Measurements from ENCODE around the gene ZCCHC2.
A peak's percentile ranks its signal among the peaks of the same experiment; 100 is the strongest.

ZCCHC2 gene

GRCh38 chr18:62506495-62507143 lies 16.2 kb upstream of the ZCCHC2 start:
- in situ Hi-C loops (cut with HindIII; ENCODE audit: low pct_ligation_motif_present, low pct_unique_long_range_greater_than_20kb, low sequenced_read_pairs), result no loop called here
- no peak for DNase-seq

GRCh38 chr18:62509779-62510178 lies 13.0 kb upstream of the ZCCHC2 start:
- in situ Hi-C loops (cut with HindIII; ENCODE audit: low pct_ligation_motif_present, low pct_unique_long_range_greater_than_20kb, low sequenced_read_pairs), result no loop called here
- DNase-seq, result no peak

DNA sequence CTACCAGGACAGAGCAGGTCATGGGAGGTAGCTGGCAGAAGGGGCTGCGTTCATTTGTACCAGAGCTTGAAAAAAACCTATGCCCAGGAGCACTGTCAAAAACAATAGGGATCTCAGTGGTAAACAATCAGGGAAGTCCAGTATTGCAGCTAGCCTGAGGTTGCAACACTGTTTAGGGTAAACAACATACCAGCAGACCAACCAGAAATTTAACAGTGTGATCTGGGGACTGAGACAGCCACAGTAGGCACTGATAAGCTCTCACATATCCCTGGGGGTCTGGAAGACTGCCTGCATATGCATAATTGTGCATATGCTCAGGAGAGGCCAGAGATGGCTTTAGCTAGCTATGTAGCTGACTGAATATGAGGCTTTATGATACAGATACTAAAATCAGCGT lies 12.0 kb upstream of the ZCCHC2 start:
- in situ Hi-C loops (cut with HindIII; ENCODE audit: low pct_ligation_motif_present, low pct_unique_long_range_greater_than_20kb, low sequenced_read_pairs), result no loop called here
- DNase-seq, result no peak

- in situ Hi-C loops (cut with HindIII; ENCODE audit: low pct_ligation_motif_present, low pct_unique_long_range_greater_than_20kb, low sequenced_read_pairs), result no loop called here
- DNase-seq, result no peak
Observed at GRCh38 chr18:62512532-62512931, 10.3 kb upstream of the ZCCHC2 start.

DNA sequence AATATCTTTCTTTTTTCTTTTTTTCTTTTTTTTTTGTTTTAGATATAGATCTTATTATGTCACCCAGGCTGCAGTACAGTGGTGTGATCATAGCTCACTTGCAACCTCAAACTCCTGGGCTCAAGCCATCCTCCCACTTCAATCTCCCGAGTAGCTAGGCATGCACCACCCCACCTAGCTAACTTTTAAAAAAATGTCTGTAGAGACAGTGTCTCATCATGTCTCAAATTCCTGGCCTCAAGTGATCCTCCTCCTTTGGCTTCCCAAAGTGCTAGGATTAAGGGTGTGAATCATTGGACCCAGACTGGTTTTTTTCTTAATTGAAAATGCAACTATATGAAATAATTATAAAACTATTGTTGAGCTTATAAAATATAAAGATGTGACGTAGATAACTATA lies 9.8 kb upstream of the ZCCHC2 start:
- in situ Hi-C loops (cut with HindIII; ENCODE audit: low pct_ligation_motif_present, low pct_unique_long_range_greater_than_20kb, low sequenced_read_pairs), result no loop called here

DNA sequence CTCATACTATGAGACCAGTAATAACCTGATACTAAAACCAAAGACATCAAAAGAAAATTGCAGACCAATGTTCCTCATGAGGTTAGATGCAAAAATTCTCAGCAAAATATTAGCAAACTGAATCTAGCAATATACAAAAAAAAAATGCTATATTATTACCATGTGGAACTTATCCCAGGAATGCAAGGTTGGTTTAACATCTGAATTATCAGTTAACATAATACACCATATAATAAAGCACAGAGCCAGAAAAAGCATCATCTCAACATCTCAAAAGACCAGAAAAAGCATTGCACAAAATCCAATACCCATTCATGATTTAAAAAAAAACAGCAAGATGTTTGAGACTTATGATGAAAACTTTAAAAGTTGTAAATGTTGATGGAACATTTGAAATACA lies 8.3 kb upstream of the ZCCHC2 start:
- DNase-seq, result no peak
- in situ Hi-C loops (cut with HindIII; ENCODE audit: low pct_ligation_motif_present, low pct_unique_long_range_greater_than_20kb, low sequenced_read_pairs), result no loop called here

More for the DNA sequence above, 9.8 kb upstream of the ZCCHC2 start:
- no peak for DNase-seq

DNA sequence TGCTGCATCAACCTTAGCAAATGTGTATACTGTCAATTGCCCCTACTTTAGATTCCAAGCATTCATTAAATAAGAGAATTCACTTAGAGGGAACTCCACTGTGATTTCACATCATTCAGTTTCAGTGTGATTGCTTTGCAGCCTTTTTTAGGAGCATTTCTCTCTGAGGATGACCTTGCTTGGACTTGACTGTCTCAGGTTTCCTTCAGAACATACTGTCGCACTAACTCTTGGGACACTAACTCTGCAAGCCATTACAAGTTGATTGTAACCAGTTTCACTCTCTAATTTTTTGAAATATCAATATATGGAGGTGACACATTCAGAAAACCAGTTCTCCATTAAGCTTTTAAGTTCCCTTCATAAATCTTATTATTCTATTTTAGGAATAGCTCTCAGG lies 6.6 kb upstream of the ZCCHC2 start:
- in situ Hi-C loops (cut with HindIII; ENCODE audit: low pct_ligation_motif_present, low pct_unique_long_range_greater_than_20kb, low sequenced_read_pairs), result no loop called here
- no peak for DNase-seq

DNA sequence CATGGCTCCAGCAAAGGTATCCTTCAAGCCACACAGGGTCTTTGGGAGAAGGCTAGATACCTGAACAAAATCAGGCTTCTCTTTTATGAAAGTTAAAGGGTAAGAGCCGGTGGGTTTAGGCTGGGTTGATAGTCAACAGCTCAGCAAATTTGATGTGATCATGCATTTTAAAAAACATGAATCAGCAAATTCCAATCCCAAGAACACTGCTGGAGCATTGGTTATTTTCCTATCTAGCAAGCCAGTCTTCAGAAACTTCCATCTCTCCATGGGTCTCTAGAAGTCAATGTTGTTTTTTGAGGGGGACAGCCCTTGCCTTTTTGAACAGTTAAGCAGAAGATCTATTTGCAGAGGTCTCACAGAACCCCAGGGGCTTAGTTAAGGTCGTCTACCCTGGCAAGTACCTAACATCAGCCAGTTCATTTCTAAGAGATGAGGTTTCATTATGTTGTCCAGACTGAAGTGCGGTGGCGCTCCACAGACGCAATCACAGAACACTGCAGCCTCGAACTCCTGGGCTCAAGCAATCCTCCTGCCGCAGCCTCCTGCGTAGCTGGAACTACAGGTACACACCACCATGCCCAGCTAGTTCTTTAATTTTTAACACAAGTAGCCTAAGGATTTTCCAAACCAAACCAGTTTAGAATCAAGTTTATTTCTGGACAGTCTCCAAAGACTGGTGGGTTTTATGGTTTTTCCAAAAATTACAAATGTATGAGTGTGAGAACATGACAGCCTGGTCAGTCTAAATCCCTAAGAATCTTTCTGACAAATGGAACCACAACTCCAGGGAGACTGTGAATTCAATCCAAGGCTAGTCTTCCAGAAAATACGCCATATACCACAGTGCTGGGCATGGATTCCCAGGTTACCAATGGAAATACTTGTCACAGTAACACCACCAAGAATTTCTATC lies 4.1 kb upstream of the ZCCHC2 start:
- DNase-seq, result no peak
- in situ Hi-C loops (cut with HindIII; ENCODE audit: low pct_ligation_motif_present, low pct_unique_long_range_greater_than_20kb, low sequenced_read_pairs), result no loop called here

GRCh38 chr18:62519684-62520083 lies 3.1 kb upstream of the ZCCHC2 start:
- DNase-seq, result no peak
- in situ Hi-C loops (cut with HindIII; ENCODE audit: low pct_ligation_motif_present, low pct_unique_long_range_greater_than_20kb, low sequenced_read_pairs), result no loop called here

- DNase-seq, result no peak
- in situ Hi-C loops (cut with HindIII; ENCODE audit: low pct_ligation_motif_present, low pct_unique_long_range_greater_than_20kb, low sequenced_read_pairs), result no loop called here
Observed at GRCh38 chr18:62521082-62521481, 1.7 kb upstream of the ZCCHC2 start.

DNA sequence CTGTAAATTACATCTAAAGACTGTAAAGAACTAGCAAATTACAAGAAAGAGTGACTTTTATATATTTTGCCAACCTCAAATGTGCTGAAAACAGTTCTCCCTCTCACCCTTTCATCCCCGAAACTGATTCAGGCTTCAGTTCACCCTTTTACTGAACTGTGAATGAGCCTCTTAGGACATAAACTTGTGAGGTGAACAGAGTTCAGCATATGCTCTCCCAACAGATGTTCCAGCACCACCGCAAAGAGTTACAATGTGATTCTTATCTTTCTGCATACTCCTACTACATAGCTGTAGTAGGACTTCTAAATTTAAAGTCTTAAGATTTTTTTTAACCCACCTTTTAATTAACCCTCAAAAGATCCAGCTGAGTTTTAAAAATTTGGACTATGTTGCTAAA lies 1.2 kb upstream of the ZCCHC2 start:
- no peak for DNase-seq
- in situ Hi-C loops (cut with HindIII; ENCODE audit: low pct_ligation_motif_present, low pct_unique_long_range_greater_than_20kb, low sequenced_read_pairs), result no loop called here

DNA sequence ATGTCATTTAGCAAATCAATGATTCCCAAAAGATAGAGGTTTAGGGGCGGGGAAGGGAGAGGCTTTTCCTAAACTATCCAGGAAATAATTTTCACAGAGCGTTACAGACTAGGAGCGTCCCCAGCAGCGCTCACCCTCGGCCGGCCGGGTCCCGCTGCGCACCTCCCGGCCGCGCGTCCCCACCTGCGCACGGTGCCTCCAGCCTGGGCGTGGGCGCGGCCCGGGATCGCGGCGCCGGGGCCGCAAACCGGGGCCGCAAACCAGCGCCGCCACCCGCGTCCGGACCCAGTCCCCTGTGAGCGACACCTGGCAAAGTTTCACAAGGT lies 684 bp upstream of the ZCCHC2 start:
- peak; percentile 23 for DNase-seq
- in situ Hi-C loops (cut with HindIII; ENCODE audit: low pct_ligation_motif_present, low pct_unique_long_range_greater_than_20kb, low sequenced_read_pairs), result no loop called here

GRCh38 chr18:62523255-62523588 lies 397 bp downstream of the ZCCHC2 start:
- no peak for DNase-seq
- in situ Hi-C loops (cut with HindIII; ENCODE audit: low pct_ligation_motif_present, low pct_unique_long_range_greater_than_20kb, low sequenced_read_pairs), result no loop called here

GRCh38 chr18:62523631-62524439 lies 1.0 kb downstream of the ZCCHC2 start:
- in situ Hi-C loops (cut with HindIII; ENCODE audit: low pct_ligation_motif_present, low pct_unique_long_range_greater_than_20kb, low sequenced_read_pairs), result no loop called here
- peak; percentile 35 for DNase-seq

- in situ Hi-C loops (cut with HindIII; ENCODE audit: low pct_ligation_motif_present, low pct_unique_long_range_greater_than_20kb, low sequenced_read_pairs), result no loop called here
Observed at GRCh38 chr18:62524440-62525200, 1.8 kb downstream of the ZCCHC2 start.

GRCh38 chr18:62525608-62526007 lies 2.8 kb downstream of the ZCCHC2 start:
- in situ Hi-C loops (cut with HindIII; ENCODE audit: low pct_ligation_motif_present, low pct_unique_long_range_greater_than_20kb, low sequenced_read_pairs), result no loop called here
- DNase-seq, result no peak

More at GRCh38 chr18:62524440-62525200, 1.8 kb downstream of the ZCCHC2 start:
- DNase-seq, result peak; percentile 48

DNA sequence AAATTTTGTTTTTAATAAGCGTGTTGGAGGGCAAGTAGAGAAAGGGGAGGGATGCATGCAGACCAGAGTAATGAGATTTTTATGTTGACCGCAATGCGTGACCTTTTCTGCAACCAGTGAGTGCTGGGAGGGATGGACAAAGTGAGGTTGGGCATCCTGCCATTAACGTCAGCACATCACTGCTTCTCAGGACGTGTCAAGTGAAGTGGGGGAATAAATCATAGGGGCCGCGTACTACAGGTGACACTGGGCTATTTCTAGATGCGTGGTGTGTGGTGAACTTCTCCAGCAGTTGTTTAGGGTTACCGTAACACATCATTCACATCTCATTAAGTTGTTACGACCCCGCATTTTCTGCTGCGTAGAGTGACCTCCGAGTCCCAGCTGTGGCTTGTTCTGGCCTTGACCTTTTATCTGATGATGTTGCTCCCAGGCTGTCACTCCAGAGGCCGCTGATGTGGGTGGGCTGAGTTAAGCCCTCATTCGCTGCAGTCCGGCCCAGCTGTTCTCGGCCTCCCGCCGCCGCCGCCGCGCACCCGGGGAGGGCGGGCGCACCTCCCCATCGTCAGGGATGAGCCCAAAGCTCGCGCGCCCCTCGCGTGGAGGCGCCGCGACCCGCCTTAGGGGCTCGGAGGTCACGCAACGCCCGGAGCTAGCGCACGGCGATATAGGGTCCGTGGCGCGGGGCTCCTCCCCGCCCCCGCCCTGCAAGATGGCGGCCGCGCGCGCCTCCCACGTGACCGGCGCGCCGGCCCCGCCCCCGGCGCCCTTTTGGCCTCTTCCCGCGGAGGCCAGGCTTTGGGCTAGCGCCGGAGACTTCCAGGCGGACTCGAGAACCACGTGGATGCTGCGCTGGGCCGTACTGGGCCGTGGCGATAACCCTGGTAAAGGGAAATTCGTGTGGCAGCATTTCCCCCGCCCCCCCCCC lies 3.5 kb downstream of the ZCCHC2 start:
- peak; percentile 87 for DNase-seq
- in situ Hi-C loops (cut with HindIII; ENCODE audit: low pct_ligation_motif_present, low pct_unique_long_range_greater_than_20kb, low sequenced_read_pairs), result no loop called here

DNA sequence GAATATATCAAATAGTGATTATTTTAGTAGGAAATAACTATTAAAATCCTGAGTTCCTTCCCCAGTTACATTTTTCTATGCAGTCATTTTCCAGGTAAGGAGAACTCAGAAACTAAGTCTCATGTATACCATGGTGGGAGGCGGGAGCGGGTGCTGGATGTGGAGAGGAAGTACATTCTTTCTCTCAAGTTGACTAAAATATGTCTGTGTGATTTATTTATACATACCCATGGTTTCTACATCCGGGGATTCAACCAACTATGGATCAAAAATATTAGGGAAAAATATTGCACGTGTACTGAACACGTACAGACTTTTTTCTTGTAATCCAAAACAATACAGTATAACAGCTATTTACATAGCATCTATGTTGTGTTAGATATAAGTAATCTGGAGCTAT lies 6.8 kb downstream of the ZCCHC2 start:
- in situ Hi-C loops (cut with HindIII; ENCODE audit: low pct_ligation_motif_present, low pct_unique_long_range_greater_than_20kb, low sequenced_read_pairs), result no loop called here
- DNase-seq, result no peak

Measured in ACHN (cell line).